Epithelial cell of esophagus (primary cell): Measurements from ENCODE around the gene TTYH1.
"Not testable (repeated sequence)": the region's sequence is repeated elsewhere in the genome, so short reads cannot be mapped to it uniquely, and the experiment has no call there.

Source experiments
- DNase-seq: peaks from one replicate; pipeline ENCODE4 v3.0.0; 2010; ENCODE audit warnings: low read depth
- H3K4me3 ChIP-seq: 2 replicates; pipeline ENCODE4 v1.5.1; 2011; ENCODE audit warnings: mild to moderate bottlenecking, low read length, control low read depth
- CTCF ChIP-seq: IDR thresholded peaks from 2 replicates; pipeline ENCODE4 v1.5.1; 2011; ENCODE audit warnings: low read depth, mild to moderate bottlenecking, low read length, control low read depth, inconsistent platforms; ENCODE audit not compliant: insufficient read depth; ENCODE audit errors: missing control alignments

The TTYH1 gene

GRCh38 chr19:54462655-54463530, 47.6 kb downstream of the TTYH1 start:
- peak overlapping the region; percentile 81 for H3K4me3 ChIP-seq
- peak; percentile 44 for TF ChIP-seq CTCF
- DNase-seq, result peak; percentile 70

DNA sequence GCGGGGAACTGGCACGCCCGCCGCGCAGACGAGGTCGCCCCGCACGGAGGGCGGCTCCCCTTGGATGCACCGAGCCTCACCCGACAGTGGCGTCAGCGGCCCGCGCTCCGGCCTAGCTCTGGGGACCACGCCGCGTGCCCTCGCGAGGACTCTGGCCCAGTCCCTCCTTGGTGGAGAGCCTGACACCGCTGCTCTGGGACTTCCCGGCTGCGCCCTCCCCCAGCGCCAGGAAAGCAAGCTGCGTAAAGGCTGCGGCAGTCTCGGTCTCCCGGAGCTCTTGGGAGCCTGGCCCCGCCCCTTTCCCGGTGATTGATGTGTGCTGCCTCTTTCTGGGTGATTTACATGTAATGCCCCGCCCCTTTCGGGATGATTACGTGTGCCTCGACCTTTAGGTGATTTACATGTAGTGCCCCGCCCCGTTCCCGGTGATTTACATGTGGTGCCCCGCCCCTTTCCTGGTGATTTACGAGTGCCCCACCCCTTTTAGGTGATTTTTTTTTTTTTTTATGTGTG, 48.3 kb downstream of the TTYH1 start, which contains the start of gene LENG9:
Gene LENG9, minus strand, starts transcription at position 248 of the 513 bp plus-strand sequence. CDS start 252 bp downstream, outside the sequence.
- TF ChIP-seq CTCF, result no peak
- peak within 1 kb of the TSS; percentile 81 for H3K4me3 ChIP-seq
- DNase-seq, result peak; percentile 100

DNA sequence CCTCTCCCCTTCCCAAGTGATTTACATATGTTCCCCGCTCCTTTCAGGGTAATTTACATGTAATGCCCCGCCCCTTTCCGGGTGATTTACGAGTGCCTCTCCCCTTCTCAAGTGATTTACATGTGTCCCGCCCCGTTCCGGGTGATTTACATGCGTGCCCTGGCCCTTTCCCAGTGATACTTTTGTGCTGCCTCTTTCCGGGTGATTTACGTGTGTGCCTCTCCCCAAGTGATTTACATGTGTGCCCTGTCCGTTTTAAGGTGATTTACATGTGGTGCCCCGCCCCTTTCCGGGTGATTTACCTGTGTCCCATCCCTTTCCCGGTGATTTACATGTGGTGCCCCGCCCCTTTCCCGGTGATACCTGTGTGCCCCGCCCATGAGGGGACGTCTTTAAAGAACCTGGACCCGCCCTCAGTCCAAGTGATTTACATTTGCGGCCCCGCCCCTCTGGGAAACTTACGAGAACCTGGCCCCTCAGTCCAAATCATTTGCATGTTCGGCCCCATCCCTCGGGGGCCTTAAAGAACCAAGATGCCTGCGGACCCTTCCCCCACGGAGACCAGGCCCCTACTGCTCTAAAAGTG, 48.9 kb downstream of the TTYH1 start:
- no peak for TF ChIP-seq CTCF
- peak overlapping the region; percentile 81 for H3K4me3 ChIP-seq
- DNase-seq, result peak; percentile 100

DNA sequence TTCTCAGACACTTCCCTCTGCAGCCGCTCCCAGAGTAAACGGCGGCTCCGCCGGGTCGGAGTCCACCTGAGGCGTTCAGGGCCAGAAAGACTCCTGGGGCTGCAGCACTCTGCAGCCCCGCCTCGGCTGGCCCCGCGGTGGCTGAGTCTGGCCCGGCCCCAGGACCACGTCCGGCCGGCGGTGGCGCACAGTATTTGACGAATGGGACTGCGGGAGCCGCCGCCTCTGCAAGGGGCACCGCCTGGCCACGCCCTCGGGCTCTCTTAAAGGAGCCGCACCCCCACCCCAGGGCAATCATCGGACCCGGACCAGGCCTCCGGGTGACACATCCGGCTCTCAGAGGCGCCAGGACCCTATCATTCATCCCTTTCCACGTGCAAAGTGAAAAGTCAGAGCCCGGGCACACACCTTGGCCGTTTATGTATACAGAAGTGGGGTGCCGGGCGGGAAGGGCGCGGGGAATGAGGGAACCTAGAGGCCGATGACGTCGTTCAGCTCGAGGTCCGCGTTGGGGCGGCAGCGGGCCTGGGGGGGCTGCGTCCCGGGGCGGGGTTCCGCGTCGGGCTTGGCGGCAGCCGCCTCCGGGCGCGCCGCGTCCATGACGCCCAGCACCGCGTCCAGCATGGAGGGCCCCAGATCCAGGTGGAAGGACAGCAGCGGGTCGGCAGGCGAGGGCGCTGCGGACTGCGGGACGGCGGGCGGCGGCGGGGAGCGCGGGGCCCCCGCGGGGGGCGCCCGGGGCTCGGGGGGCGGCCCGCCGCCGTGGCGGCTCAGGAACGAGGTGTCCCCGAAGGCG, 49.6 kb downstream of the TTYH1 start:
- peak; percentile 86 for DNase-seq
- no peak for TF ChIP-seq CTCF
- H3K4me3 ChIP-seq, result peak overlapping the region; percentile 81

DNA sequence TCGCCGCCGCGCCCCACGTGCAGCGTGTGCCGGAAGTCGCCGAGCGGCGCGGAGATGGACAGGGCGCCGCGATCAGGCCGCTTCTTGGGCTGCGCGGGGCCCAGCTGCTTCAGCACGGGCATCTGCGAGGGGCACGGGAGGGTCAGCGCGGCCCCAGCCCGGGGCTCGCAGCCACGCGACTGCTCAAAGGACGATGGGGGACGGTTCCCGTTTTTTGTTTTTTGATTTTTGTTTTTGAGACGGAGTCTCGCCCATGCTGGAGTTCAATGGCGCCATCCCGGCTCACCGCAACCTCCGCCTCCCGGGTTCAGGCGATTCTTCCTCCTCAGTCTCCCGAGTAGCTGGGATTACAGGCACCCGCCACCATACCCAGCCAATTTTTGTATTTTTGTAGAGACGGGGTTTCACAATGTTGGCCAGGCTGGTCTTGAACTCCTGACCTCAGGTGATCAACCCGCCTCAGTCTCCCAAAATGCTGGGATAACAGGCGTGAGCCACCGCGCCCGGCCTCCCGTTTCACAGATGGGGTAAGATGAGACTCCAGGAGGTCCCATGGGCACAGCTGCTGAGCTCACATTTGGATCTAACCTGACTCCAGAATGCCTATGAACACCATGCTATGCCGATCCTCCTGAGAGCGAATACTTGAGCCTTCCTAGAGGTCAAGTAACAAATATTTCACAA, 50.3 kb downstream of the TTYH1 start:
- DNase-seq, result no peak
- TF ChIP-seq CTCF, result no peak
- peak overlapping the region; percentile 1 for H3K4me3 ChIP-seq

- H3K4me3 ChIP-seq, DNase-seq: not testable (repeated sequence)
Measured at GRCh38 chr19:54466110-54466480, 50.8 kb downstream of the TTYH1 start.

GRCh38 chr19:54469496-54469934, 54.3 kb downstream of the TTYH1 start:
- DNase-seq, result peak; percentile 60
- H3K4me3 ChIP-seq, result no peak overlapping the region
- TF ChIP-seq CTCF, result no peak
